ENCODE data around the gene ROR1.

DNA sequence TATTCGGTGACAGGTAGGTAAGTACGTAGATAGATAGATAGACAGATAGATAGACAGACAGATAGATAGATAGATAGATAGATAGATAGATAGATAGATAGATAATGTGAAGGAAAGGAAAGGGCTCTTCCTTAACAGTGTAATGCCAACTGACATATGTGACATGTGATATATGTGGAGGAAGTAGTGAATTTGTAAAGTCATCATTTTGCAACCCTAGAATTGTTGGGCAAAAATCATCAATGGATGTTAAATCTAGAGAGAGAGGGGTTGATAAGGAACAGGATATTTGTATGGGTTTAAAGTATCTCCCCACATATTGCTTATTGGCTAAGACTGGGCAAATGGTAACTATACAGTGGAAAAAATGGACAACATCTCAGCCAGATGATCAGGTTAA, 166.6 kb downstream of the ROR1 start:
- TF ChIP-seq FOXP2 (optimal IDR thresholded peaks at IDR 0.05; ENCODE audit: control extremely low read depth, extremely low read length, insufficient read depth) (no peak), EZH2 (IDR thresholded peaks at IDR 0.05) (no peak)

Measured in SK-N-MC (cell line).